ENCODE results near the gene GRIN2C. TPM values are rescaled to one million over a fixed set of nuclear protein-coding genes. Genes with fewer than 3 reads are reported as not detected.

Gene GRIN2C
- total and polyA plus RNA-seq, 9 of the 15 experiments (the other 6 are each of a cell fraction or from before 2014, with no cell fraction given), result under 0.01 to 0.33 (median 0.10) TPM; not detected in 2

DNA sequence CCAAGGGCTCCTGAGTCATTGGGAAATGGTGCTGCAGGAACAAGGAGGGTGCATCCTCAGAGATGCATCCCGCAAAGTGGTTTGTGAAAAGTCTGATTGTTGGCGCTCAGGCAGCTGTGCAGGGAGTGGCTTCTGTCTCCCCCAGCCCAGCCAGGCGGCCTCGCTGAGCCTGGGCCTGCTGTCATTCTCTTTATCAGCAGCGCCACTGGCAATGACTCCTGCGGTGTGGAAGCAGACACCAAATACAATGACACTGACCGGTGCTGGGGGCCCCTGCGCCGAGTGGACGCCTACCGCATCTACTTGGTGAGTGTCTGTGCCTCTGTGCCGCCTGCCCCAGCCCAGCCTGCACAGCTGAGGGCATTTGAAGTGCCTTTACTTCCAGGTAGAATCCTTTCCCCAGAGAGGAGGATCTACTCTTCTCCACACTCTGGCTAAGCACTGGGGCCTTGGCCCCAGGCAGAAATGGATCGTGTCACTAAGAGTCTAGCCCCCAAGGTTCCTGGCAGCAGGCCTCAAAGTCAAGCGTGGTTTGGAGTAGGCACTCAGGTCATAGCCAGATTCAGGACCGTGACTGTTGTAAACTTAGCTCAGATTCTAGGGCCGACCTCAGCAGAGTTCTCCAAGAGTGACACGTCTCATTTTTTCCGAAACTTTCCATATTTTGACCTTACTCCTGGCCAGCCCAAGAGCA, 64.2 kb downstream of the GRIN2C start:
- Histone ChIP-seq H3K79me2 (ENCODE audit: control insufficient read depth, insufficient read depth, low read length) (no peaks in the 10 kb centered on the region), H3K4me3 (no peak overlapping the region), H3K9me3 (replicated peaks; ENCODE audit: control insufficient read depth, insufficient read depth, low read depth, low read length) (no peaks in the 10 kb centered on the region), H4K20me1 (replicated peaks; ENCODE audit: control insufficient read depth, insufficient read depth, low read length) (0 out of 2 replicates have a peak, but pooled peaks cover 9% of the 10 kb centered on the region), H3K4me2 (ENCODE audit: insufficient read depth, low read length) (no peak overlapping the region), H3K4me1 (replicated peaks in 1 of 2; ENCODE audit: control insufficient read depth in 2 of 2, insufficient read depth in 2 of 2, low read length in 2 of 2) (peaks cover 0 to 5% of the 10 kb centered on the region in 2 experiments; a peak in 1 of 5 replicates), H2AFZ (ENCODE audit: low read depth, low read length) (no peak overlapping the region), H3K27ac (ENCODE audit: extremely low read depth, low read depth, low read length) (no peak overlapping the region), H3K36me3 (ENCODE audit: control insufficient read depth, insufficient read depth, low read length) (peaks cover 37% of the 10 kb centered on the region; the same call in 1 of the 3 replicates), H3K27me3 (ENCODE audit: control insufficient read depth in 2 of 2, insufficient read depth in 2 of 2, low read length in 2 of 2) (no peaks in the 10 kb centered on the region), H3K9me1 (ENCODE audit: control insufficient read depth, insufficient read depth, low read length) (no peaks in the 10 kb centered on the region), H3K9ac (ENCODE audit: insufficient read depth in 1 of 2, low read depth in 2 of 2, low read length in 2 of 2) (no peak overlapping the region; a peak in 1 of 4 replicates)
- DNase-seq (ENCODE audit: extremely low read depth in 1 of 4, low spot score in 3 of 4) (no peak), FAIRE-seq (no peak), ATAC-seq (no peak)
- POLR2A ChIA-PET, result interaction anchor here (0.6 to 1.1 kb wide), 3 partner anchors 9 to 565 kb away, joined by 3 read pairs; no protein-coding TSS in a partner anchor
- CTCF ChIA-PET (ENCODE audit: low intra/inter-chr PET ratio), result interaction anchor here (5.8 kb wide), 1 partner anchor 164 kb away, joined by 70 read pairs; no protein-coding TSS in a partner anchor
- TF ChIP-seq CCAR2 (IDR thresholded peaks at IDR 0.05; ENCODE audit: low read depth, low read length), result no peak
- TF ChIP-seq, protein P1, sequence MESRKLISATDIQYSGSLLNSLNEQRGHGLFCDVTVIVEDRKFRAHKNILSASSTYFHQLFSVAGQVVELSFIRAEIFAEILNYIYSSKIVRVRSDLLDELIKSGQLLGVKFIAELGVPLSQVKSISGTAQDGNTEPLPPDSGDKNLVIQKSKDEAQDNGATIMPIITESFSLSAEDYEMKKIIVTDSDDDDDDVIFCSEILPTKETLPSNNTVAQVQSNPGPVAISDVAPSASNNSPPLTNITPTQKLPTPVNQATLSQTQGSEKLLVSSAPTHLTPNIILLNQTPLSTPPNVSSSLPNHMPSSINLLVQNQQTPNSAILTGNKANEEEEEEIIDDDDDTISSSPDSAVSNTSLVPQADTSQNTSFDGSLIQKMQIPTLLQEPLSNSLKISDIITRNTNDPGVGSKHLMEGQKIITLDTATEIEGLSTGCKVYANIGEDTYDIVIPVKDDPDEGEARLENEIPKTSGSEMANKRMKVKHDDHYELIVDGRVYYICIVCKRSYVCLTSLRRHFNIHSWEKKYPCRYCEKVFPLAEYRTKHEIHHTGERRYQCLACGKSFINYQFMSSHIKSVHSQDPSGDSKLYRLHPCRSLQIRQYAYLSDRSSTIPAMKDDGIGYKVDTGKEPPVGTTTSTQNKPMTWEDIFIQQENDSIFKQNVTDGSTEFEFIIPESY (CRISPR knock-in tag; IDR thresholded peaks at IDR 0.05), result peak; percentile 64; the same call in 1 of the 2 replicates
- intact Hi-C loops (cut with micrococcal nuclease), result no loop called here
- 72% methylated on average over 18 of the region's 18 CpGs for WGBS (ENCODE audit: insufficient coverage, low coverage, missing lambda C conversion rate)
- BruUV-seq (replicated peaks), result no TSS peak
- in situ Hi-C loops (cut with MboI), result no loop called here

Measured in K562 (cell line).